ENCODE results near the gene KIAA0930.

GRCh38 chr22:45163099-45163450 is 77.6 kb downstream of the KIAA0930 start:
- no peak for TF ChIP-seq CTCF (IDR thresholded peaks at IDR 0.05)
- TF ChIP-seq POLR2AphosphoS5 (IDR thresholded peaks at IDR 0.05) = no peak
- TF ChIP-seq POLR2A (IDR thresholded peaks at IDR 0.05) = no peak
